K562 (cell line): Measurements from ENCODE around the gene PRR29. TPM values are rescaled to one million over a fixed set of nuclear protein-coding genes. Genes with fewer than 3 reads are reported as not detected.
A peak's percentile ranks its signal among the peaks of the same experiment; 100 is the strongest.

Source experiments
- BRF1 ChIP-seq: IDR thresholded peaks from 3 replicates; pipeline ENCODE4 v1.6.1; 2011; ENCODE audit warnings: borderline replicate concordance, mild to moderate bottlenecking; ENCODE audit not compliant: insufficient read length; ENCODE audit errors: extremely low read depth
- ESRRB ChIP-seq: fragments of 250-450 bp; sonication (Bioruptor Pico); IDR thresholded peaks from 2 replicates; pipeline ENCODE4 v1.5.0; 2020; ENCODE audit warnings: mild to moderate bottlenecking, moderate library complexity, borderline replicate concordance
- GATAD2B ChIP-seq: fragments of 450-650 bp; IDR thresholded peaks from 2 replicates; pipeline ENCODE4 v1.6.1; 2017; ENCODE audit warnings: mild to moderate bottlenecking, borderline replicate concordance
- JUND ChIP-seq, 2 experiments: IDR thresholded peaks; 2 replicates in 1 of 2; 3 replicates in 1 of 2; pipeline ENCODE4 v1.6.1; 2011; ENCODE audit warnings: borderline replicate concordance in 2 of 2, low read depth in 2 of 2, low read length in 2 of 2, improper control_type of control experiment in 1 of 2, missing biosample characterization in 1 of 2, missing genetic modification characterization in 1 of 2, missing genetic modification reagents in 1 of 2
- NFATC3 ChIP-seq: fragments of 450-650 bp; IDR thresholded peaks from 2 replicates; pipeline ENCODE4 v1.6.1; 2017; ENCODE audit warnings: mild to moderate bottlenecking
- RHOXF2B ChIP-seq: fragments of 250-450 bp; sonication (Bioruptor Pico); conservative IDR thresholded peaks from 2 replicates; pipeline ENCODE4 v1.5.1; 2021
- RREB1 ChIP-seq: fragments of 250-450 bp; sonication (Bioruptor Pico); IDR thresholded peaks from 2 replicates; pipeline ENCODE4 v1.4.0; 2020
- SMARCC2 ChIP-seq: fragments of 450-650 bp; IDR thresholded peaks from 2 replicates; pipeline ENCODE4 v1.6.1; 2017; ENCODE audit warnings: antibody characterized with exemption, moderate library complexity, mild to moderate bottlenecking, low read depth
- SUPT5H ChIP-seq: fragments of 450-650 bp; IDR thresholded peaks from 2 replicates; pipeline ENCODE4 v1.6.1; 2016
- TBP ChIP-seq: optimal IDR thresholded peaks from 2 replicates; pipeline ENCODE3; 2011; ENCODE audit warnings: low read depth, low read length, improper control_type of control experiment
- polyA plus RNA-seq, 8 experiments: library from polyadenylated mRNA; depleted of rRNA in 4 of 8; stranded (reverse) in 5 of 8; unstranded in 3 of 8; fragments of >200 nt; fragmentation: Nextera tagmentation in 2 of 8; fragmentation: Illumina TruSeq in 1 of 8; extraction: Ambion mirVana in 2 of 8; extraction: Trizol in 1 of 8; gene quantifications; 2 replicates each; pipeline versions ENCODE4 v1.2.1 to v1.2.3, GENCODE V29; 2011 to 2014; ENCODE audit warnings: inconsistent platforms in 1 of 8, missing spikeins in 1 of 8
- total RNA-seq, 7 experiments: library from RNA; depleted of rRNA in 6 of 7; stranded (reverse); fragments of >200 nt in 6 of 7; fragmentation: Illumina TruSeq in 2 of 7; extraction: Trizol in 2 of 7; gene quantifications; 2 replicates each; pipeline versions ENCODE4 v1.2.1 to v1.2.3, GENCODE V29; 2011 to 2021; ENCODE audit warnings: low replicate concordance in 1 of 7

Gene PRR29
- total and polyA plus RNA-seq, 9 of the 15 experiments (the other 6 are each of a cell fraction or from before 2014, with no cell fraction given) = 0.08 to 0.58 (median 0.15) TPM; not detected in 5

GRCh38 chr17:63984651-63985386 lies 13.3 kb upstream of the PRR29 start (continued):
- TF ChIP-seq RREB1 (CRISPR knock-in tag) (no peak), NFATC3 (no peak), JUND (IDR thresholded peaks at IDR 0.05; ENCODE audit: borderline replicate concordance, low read depth, low read length) (peak; percentile 99), JUND (tag; IDR thresholded peaks at IDR 0.05; ENCODE audit: borderline replicate concordance, low read depth, low read length) (peak; percentile 99), TBP (no peak), ESRRB (no peak), SMARCC2 (peak; percentile 53; the same call in 1 of the 2 replicates), SUPT5H (no peak), BRF1 (no peak), RHOXF2B (CRISPR knock-in tag) (no peak), GATAD2B (no peak)
